Right atrium auricular region (tissue), 2 donors: ENCODE measurements around the gene PROSER2. TPM values are rescaled to one million over a fixed set of nuclear protein-coding genes. Genes with fewer than 3 reads are reported as not detected.

Source experiments
- DNase-seq: peaks from one replicate; pipeline ENCODE4 v3.0.0-alpha.2; 2019; ENCODE audit warnings: low spot score
- H3K27ac ChIP-seq, 2 donors: fragments of 200-600 bp; sonication (generic); 1 replicate in 1 of 2; 2 replicates in 1 of 2; pipeline ENCODE4 v1.5.1; 2016 to 2019
- H3K27me3 ChIP-seq, 2 donors: fragments of 200-600 bp; sonication (generic); one replicate each; pipeline versions ENCODE4 v1.5.1 to v1.6.0; 2017 to 2019
- H3K36me3 ChIP-seq: fragments of 200-600 bp; sonication (generic); one replicate; pipeline ENCODE4 v1.5.1; 2016
- H3K4me1 ChIP-seq, 2 donors: fragments of 200-600 bp; sonication (generic); one replicate each; pipeline versions ENCODE4 v1.5.1 to v1.6.0; 2017 to 2019
- H3K4me3 ChIP-seq, 2 donors: fragments of 200-600 bp; sonication (generic); 1 replicate in 1 of 2; 2 replicates in 1 of 2; pipeline ENCODE4 v1.5.1; 2017 to 2019; ENCODE audit warnings: mild to moderate bottlenecking in 1 of 2, moderate library complexity in 1 of 2
- H3K9me3 ChIP-seq, 2 donors: fragments of 200-600 bp; sonication (generic); one replicate each; pipeline ENCODE4 v1.5.1; 2019
- CTCF ChIP-seq, 2 donors: fragments of 200-600 bp; sonication (generic); IDR thresholded peaks; one replicate each; pipeline ENCODE4 v1.5.1; 2019; ENCODE audit warnings: antibody characterized with exemption in 2 of 2
- total RNA-seq, 2 donors: library from RNA; depleted of rRNA; stranded (reverse); fragments of >200 nt; gene quantifications; one replicate each; pipeline ENCODE4 v1.1.0, GENCODE V29; 2016

Gene PROSER2
- total RNA-seq, 2 donors from 2014 or later: 1.3 to 3.1 TPM

- no peak for TF ChIP-seq CTCF (IDR thresholded peaks at IDR 0.05)
- H3K36me3 ChIP-seq: no peaks in the 10 kb centered on the region
- H3K9me3 ChIP-seq: no peaks in the 10 kb centered on the region
- peak overlapping the region in 1 of 2 donors; percentile 38 for H3K4me3 ChIP-seq
- H3K4me1 ChIP-seq: peaks cover 0 to 35% of the 10 kb centered on the region in 2 donors
- DNase-seq: no peak
- H3K27ac ChIP-seq: peak overlapping the region in 1 of 2 donors; percentile 30
- no peaks in the 10 kb centered on the region for H3K27me3 ChIP-seq
Observed at GRCh38 chr10:11870461-11870780, 47.3 kb downstream of the PROSER2 start.

DNA sequence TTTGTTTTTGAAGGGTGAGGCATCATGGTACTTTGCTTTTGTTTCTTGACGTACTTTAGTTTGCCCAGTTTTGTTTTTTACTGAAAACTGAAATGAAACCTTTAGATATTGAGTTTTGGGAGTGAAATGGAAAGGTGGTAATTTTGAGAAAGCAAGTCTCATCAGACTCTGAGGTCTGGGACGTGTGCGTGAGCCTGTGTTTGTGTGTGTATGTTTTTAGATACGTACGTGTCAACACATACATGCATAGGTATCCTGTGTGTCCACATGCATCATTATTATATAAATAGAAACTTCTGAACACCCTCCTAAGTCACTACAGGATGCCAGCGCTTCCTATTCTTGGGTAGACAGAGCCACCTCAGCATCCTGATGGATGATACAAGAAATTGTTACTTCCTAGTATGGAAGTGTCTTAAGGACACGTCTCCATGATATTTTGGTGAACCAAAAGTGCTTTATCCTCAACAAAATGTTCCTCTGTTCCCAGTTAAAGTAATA lies 47.8 kb downstream of the PROSER2 start:
- Histone ChIP-seq H3K9me3 (no peaks in the 10 kb centered on the region), H3K27me3 (no peaks in the 10 kb centered on the region), H3K36me3 (no peaks in the 10 kb centered on the region), H3K4me1 (peaks cover 0 to 41% of the 10 kb centered on the region in 2 donors), H3K27ac (peak overlapping the region in 1 of 2 donors; percentile 55), H3K4me3 (no peak overlapping the region)
- no peak for DNase-seq
- no peak for TF ChIP-seq CTCF (IDR thresholded peaks at IDR 0.05)

DNA sequence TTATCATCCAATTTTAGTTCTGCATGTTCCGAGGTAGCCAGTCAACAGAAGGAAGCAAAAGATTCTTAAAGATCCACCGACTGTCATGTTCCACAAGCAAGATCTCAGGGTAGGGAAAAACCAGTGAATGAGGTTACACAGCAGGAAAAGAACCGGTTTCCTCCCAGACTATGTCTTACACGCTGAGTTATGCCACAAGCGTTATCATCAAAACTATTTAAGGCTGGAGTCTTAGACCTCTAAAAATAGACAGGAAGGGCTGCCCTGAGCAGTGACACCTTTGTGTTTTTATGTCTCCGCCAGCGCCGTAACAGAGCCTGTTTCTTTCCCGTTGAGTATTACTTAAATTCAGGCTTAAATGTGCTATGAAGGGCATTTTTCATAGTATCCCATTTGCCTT lies 48.3 kb downstream of the PROSER2 start:
- no peak for DNase-seq
- Histone ChIP-seq H3K4me3 (no peak overlapping the region), H3K27ac (peak overlapping the region in 1 of 2 donors; percentile 55), H3K9me3 (no peaks in the 10 kb centered on the region), H3K4me1 (peaks cover 0 to 44% of the 10 kb centered on the region in 2 donors), H3K27me3 (no peaks in the 10 kb centered on the region), H3K36me3 (no peaks in the 10 kb centered on the region)
- no peak for TF ChIP-seq CTCF (IDR thresholded peaks at IDR 0.05)

- no peak for TF ChIP-seq CTCF (IDR thresholded peaks at IDR 0.05)
- H3K4me1 ChIP-seq: peaks cover 0 to 44% of the 10 kb centered on the region in 2 donors
- no peaks in the 10 kb centered on the region for H3K27me3 ChIP-seq
- DNase-seq: peak; percentile 69
- no peaks in the 10 kb centered on the region for H3K9me3 ChIP-seq
- H3K36me3 ChIP-seq: no peaks in the 10 kb centered on the region
- no peak overlapping the region for H3K4me3 ChIP-seq
- H3K27ac ChIP-seq: peak overlapping the region in 1 of 2 donors; percentile 35
Observed at GRCh38 chr10:11874568-11875493, 51.7 kb downstream of the PROSER2 start.

DNA sequence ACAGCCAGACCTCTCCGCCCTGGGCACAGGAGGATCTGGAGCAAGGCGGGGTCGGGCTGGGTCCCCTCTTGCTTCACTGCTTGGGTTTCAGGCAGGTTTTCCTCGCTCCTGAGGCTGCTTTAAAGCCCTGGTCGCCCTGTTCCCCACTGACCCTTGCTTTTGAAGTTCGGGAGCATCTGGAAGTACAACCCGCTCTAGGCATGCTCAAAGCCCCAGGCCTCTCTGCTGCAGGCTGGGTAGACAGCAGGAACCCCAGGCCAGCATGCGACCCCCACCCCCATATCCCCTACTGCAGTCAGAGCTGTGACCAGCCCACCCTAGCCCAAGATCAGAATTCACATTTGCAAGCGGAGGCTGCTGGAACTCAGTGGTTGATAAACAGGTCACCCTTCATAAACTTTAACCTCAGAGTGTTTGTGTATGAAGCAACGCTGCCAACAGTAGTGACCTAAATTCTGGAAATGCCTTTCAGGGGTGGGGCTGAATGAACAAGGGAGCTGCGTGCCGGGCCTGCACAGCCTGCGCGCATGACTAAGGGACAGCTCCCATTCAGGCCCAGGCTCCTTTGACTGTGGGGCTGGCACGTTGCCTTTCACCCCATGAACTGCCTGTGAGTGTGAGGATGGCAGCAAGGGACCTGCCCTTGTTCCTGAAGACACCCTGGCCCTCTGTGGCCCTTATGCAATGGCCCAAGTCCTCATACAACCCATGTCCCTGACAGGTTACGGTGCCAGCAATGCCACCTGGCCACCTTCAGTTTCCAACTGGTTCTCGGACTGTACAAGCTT lies 52.5 kb downstream of the PROSER2 start:
- Histone ChIP-seq H3K9me3 (no peaks in the 10 kb centered on the region), H3K4me3 (no peak overlapping the region), H3K36me3 (no peaks in the 10 kb centered on the region), H3K4me1 (peaks cover 0 to 36% of the 10 kb centered on the region in 2 donors), H3K27me3 (no peaks in the 10 kb centered on the region), H3K27ac (peak overlapping the region in 1 of 2 donors; percentile 52)
- no peak for TF ChIP-seq CTCF (IDR thresholded peaks at IDR 0.05)
- peak; percentile 90 for DNase-seq
